ENCODE data around the gene ETF1.

Gene ETF1

DNA sequence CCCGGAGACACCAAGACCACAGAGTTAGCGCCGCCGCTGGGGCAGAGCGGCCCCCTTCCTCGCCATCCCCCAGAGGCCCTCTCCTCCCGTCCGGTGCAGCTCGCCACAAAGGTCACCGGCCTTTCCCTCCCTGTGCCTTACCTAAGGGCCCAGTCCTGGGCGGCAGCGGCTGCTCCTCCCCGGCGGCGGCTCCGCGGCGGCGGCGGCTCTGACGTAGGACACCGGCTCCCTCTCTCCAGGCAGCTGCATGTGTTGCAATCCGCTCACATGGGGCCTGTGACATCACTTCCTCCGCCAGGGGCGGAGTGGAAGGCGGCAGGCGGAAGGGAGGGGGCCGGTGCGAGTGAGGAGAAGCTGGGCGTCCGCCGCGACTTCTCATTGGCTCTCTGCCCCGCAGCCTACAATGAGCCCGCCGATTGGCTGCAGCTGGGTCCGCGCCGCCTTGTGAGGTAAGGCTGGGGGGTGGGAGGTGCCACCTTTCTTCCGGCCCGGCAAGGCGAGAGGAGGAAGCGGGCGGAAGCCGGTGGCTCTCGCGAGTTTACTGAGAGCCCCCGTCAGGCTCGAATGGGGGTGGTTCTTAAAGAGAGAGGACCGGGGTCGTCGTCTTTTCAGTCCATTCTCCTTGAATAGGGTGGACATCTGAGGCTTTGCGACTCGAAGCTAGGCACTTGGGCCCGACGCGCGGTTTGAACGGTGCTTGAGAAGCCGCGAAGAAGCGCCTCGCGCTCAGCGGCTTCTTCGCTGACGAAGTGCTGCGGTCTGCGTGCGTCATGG is at the start of gene ETF1:
TSS of gene ETF1 (minus strand) at position 281 of the 774 bp plus-strand sequence. CDS start 318 bp downstream, outside the sequence.
- FAIRE-seq, result peak; percentile 98

DNA sequence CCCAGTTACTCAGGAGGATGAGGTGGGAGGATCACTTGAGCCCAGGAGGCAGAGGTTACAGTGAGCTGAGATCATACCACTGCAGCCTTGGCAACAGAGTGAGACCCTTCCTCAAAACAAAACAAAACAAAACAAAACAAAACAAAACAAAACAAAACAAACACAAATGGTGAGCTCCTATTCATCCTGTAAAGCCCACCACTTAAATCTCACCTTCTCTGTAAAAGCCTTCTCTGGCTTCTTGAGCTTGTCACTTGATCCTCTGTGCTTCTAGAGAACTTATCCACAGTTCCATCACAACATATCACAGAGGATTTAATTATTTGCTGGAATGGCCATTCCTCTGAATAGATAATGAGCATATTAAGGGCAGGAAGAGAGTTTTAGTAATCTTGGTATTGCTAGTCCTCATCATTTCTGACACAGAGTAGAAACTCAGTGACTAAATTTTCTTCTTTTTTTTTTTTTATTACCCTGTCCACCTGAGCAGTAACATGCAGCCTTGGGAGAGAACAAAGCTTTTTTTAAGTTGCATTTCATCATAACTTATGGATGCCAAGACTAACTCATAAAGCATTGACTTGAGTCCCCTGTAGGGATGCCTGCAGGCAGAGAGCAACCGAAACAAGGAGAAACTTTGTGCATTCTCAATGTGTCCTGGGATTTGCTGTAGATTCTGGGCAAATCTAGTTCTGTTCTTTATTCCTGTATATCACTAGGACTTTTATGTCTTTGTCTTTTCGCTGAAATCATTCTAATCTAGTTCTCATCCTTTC is 45.2 kb upstream of the ETF1 start:
- DNase-seq (ENCODE audit: extremely low spot score, insufficient read length, low read depth) (no peak), FAIRE-seq (no peak)

More for the DNA sequence above, at the start of gene ETF1:
- DNase-seq (ENCODE audit: extremely low spot score, insufficient read length, low read depth), result peak; percentile 94

DNA sequence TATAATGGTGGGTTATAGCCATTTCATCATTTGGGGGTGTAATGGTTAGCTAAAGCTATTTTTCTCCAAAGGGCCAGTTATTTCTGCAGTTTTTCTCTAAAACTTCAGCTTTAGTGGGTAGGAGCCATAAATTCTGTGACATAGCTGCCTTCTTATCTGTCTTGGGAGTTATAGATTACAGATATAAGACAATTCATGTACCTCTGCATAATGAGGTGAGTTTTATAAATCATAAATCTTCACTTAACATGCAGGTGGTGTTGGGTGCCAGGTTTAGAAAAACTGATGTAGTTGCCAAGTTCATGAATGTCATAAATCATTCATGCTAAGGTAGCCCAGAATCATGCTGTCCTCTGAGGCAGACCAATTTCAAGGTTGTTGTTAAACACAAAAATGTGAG is 42.1 kb upstream of the ETF1 start:
- no peak for FAIRE-seq
- no peak for DNase-seq (ENCODE audit: extremely low spot score, insufficient read length, low read depth)

DNA sequence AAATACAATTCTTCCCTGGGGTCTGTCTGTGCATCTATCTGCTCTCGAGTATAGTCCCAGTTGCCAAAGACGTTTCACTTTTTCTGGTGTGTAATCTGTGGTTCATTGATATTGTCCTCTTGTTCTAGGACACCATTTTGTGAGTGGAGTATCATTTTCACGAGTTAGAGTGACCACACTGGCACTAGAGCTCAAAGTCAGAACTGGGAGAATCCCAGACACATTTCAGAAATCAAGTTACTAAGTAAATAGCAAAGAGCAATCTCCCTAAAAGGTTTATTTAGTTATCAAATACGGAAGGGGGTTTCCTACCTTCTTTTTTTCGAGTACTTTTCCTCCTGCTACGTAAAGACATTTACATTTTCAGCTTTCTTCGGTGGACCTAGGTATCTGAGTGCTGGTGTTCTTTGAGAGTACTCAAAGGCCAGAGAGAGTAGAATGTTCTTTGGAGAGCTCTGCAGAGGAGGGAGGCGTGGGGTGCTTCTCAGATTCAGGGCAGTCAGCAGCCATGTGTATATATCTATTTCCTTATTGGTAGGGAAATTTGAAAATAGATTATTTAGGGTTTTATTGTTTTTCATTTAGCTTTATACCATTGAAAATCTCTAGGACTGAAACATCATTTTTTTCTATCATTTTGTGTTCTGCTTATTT is 41.1 kb upstream of the ETF1 start:
- FAIRE-seq (no peak), DNase-seq (ENCODE audit: extremely low spot score, insufficient read length, low read depth) (no peak)

DNA sequence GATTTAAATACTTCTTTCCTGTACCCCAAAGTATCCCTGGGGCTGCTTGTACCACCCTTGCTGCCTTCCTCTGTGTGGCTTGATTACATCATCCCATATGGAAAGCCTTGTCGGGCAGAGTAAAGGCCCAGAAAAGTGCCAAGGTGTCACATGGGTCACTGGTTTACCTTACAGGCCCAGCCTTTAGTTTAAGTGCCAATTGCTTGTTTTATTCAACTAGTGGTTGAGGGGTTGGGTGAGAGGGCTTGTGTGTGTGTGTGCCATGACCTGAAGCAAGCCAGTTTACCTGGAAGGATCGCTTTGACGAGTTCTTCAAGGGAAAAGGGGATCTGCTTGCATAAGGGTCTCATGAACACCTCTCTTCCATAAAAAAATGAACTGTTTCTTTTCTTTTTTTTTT is 39.9 kb upstream of the ETF1 start:
- no peak for DNase-seq (ENCODE audit: extremely low spot score, insufficient read length, low read depth)
- FAIRE-seq, result no peak

DNA sequence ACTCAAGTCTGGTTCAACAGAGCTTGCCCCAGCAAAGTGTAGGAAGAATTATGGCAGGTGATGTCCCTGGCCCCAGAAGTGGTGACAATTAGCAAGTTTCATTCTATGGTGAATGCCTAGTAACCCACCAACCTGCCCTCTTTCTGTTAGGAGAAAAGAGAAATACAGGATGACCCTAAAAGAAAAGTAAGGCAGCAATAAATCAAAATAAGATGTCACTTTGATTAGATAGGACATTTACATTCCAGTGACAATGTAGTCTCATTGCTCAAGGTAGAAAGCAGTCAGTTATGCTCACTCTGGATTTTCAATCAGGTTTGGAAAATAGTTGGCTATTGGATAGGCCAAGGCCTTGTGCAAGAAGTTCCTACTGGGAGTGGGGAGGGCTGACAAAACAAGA is 37.7 kb upstream of the ETF1 start:
- FAIRE-seq (no peak), DNase-seq (ENCODE audit: extremely low spot score, insufficient read length, low read depth) (no peak)

DNA sequence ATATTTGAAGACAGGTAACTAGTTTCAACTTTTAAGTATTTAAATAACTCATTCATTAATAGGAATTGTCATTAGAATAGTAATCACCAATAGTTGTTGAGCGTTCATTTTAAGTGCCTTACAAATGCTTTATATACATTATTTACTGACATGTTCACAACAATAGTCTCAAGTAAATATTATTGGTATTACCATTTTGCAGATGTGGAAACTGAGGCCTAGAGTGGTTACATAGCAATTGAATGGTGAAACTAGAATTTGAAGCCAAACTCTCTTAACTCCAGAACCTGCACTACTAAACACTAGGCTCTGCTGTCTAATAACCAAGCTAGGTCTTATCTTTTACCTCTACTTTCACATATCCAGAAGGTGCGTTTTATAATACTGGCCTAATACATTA is 37.0 kb upstream of the ETF1 start:
- no peak for DNase-seq (ENCODE audit: extremely low spot score, insufficient read length, low read depth)
- no peak for FAIRE-seq

DNA sequence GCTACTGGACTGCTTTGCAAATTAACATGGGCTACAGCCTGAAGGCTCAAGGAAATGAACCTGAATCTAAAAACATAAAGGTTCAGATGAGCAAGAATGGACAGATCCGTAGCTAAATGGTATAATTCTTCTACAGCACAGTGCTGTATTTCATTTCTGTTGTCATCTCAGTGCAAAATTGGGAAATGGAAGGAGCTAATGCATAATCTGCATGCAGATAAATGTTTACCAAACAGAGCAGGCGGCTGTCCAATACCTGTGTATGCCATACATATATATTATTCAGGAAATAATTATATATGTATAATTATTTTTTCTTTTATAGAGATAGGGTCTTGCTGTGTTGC is 36.5 kb upstream of the ETF1 start:
- FAIRE-seq (no peak), DNase-seq (ENCODE audit: extremely low spot score, insufficient read length, low read depth) (no peak)

DNA sequence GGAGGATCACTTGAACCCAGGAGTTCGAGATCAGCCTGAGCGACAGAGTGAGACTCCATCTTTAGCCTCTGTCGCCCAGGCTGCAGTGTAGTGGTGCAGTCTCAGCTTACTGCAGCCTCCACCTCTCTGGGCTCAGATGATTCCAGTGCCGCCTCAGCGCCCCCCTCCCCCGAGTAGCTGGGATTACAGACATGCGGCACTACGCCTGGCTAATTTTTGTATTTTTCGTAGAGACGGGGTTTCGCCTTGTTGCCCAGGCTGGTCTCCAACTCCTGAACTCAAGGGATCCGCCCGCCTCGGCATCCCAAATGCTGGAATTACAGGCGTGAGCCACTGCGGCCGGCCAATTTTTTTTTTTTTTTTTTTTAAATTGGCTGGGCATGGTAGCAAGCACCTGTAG is 34.4 kb upstream of the ETF1 start:
- no peak for FAIRE-seq
- no peak for DNase-seq (ENCODE audit: extremely low spot score, insufficient read length, low read depth)

DNA sequence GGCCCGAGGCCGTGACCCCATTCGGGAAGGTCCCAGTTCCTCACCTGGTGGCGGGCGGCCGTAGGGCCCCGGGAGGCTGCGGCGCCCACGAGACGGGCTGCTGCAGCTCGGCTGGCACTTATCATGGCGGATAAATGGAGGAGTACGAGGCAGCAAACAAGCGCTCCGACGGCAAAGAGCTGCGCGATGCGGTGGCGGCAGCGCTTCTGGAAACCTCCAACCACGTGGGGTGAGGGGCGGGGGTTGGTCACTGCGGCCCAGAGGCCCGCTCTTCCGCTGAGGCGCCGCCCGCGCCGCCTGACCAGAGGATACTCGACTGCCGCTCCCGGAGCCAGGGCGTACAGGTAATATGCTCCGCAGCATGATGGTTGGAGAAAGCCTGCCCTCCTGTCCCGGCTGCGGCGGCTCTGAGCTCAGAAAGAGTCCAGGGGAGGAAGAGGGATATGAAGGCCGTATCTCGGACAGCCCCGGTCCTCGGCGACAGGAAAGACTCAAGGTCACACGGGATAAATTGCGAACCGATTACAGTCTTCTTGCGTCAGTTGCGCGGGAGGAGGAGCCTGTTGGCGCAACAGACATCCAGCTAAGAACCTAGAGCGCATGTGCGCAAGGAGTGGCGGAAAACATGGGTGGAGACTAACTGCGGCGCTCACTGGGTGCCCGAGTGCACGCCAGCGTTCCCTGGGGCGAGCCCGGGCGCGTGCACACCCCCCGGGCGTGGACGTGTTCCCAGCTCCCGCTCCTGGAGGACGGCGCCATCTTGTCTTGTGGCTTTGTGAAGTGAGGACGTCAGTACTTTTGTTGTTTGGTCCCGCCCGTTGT is 32.4 kb upstream of the ETF1 start, which contains the start of gene HSPA9:
TSS of gene HSPA9 (minus strand) at position 208 of the 822 bp plus-strand sequence. CDS start at position 125, 83 bp downstream.
- peak; percentile 97 for DNase-seq (ENCODE audit: extremely low spot score, insufficient read length, low read depth)
- peak; percentile 98 for FAIRE-seq

DNA sequence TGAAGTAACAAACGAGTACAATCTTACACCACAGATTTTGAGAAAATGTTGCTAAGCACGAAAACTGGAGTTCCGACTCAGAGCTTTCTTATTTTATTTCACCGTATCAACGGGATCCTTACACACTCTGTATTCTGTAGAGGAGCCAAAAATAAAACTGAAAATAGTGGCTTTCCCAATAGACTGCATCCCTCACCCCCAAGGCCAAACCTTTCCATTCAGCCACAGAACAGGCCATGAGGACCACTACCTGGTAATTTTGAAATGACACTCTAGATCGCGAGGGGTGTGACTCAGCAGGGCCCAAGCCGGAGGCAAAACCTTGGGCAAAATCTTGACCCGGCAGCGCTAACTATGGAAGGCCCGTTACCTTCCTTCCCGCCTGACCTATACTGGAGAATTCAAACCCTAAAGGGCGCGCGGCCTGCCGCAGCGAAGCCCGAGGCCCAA is 31.7 kb upstream of the ETF1 start:
- FAIRE-seq (no peak), DNase-seq (ENCODE audit: extremely low spot score, insufficient read length, low read depth) (no peak)

DNA sequence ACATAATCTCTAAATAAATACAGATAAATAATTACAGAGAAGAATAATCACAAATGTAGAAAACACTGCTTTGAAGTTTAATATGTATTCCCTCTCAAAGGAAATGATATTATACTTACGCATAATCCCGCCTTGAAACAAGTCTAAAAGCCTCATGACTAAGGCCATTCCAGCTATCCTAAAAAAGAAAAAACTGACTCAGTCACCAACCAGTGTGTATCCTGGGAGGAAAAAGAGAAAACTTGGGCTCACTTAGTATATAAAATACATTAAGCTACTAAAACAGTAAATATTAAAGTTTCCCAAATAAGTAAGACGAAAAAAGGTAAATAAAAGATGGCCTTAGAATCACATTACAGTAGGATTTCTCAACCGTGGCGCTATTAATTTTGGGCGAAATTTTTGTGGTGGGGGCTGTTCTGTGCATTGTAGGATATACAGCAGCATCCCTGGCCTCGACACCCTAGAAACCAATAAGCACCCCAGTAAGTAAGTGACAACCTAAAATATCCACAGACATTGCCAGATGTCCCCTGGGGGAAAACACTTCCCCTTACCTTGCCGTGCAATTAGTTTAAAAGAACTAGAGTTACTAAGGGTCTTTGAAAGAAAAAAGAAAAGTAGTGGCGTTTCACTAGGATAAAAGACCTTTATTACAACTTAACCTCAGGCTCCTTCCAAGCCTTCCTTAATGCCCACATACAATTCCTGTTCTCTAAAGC is 31.1 kb upstream of the ETF1 start:
- FAIRE-seq, result no peak
- DNase-seq (ENCODE audit: extremely low spot score, insufficient read length, low read depth), result no peak

DNA sequence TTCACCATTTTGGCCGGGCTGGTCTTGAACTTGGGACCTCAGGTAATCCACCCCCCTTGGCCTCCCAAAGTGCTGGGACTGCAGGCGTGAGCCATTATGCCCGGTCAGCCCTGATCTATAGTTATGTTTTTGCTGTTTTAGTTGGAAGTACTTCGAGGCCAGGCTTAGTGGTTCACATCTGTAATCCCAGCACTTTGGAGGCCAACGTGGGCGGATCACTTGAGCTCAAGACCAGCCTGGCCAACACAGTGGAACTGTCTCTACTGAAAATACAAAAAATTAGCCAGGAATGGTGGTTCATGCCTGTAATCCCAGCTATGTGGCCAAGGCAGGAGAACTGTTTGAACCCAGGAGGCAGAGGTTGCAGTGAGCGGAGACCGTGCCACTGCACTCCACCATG is 30.2 kb upstream of the ETF1 start:
- DNase-seq (ENCODE audit: extremely low spot score, insufficient read length, low read depth) (no peak), FAIRE-seq (no peak)

DNA sequence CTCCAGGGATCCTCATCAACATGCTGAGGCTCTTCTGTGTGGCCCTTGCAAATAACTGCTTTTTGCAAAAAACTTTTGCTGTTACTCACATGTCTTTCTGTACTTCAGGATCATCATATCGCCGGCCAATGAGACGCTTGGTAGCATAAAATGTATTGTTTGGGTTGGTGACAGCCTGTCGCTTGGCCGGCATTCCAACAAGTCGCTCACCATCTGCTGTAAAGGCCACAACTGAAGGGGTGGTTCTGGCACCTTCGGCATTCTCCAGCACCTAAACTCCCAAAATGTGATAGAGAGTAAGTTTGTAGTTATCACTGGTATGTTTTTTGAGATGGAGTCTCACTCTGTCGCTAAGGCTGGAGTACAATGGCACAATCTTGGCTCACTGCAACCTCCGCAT is 27.8 kb upstream of the ETF1 start:
- FAIRE-seq, result no peak

DNA sequence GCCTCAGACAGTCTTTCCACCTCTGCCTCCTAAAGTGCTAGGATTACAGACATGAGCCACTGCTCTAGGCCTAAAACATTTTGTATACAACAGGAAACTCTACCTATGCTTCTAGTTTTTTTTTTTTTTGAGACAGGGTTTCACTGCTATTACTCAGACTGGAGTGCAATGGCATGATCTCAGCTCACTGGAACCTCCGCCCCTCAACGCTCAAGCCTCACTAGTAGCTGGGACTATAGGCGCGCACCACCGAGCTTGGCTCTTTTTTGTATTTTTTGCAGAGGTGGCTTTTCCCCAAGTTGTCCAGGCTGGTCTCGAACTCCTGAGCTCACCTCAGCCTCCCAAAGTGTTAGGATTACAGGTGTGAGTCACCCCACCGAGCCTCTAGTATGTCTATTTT is 26.7 kb upstream of the ETF1 start:
- FAIRE-seq (no peak), DNase-seq (ENCODE audit: extremely low spot score, insufficient read length, low read depth) (no peak)

More for the DNA sequence above, 27.8 kb upstream of the ETF1 start:
- DNase-seq (ENCODE audit: extremely low spot score, insufficient read length, low read depth), result no peak

DNA sequence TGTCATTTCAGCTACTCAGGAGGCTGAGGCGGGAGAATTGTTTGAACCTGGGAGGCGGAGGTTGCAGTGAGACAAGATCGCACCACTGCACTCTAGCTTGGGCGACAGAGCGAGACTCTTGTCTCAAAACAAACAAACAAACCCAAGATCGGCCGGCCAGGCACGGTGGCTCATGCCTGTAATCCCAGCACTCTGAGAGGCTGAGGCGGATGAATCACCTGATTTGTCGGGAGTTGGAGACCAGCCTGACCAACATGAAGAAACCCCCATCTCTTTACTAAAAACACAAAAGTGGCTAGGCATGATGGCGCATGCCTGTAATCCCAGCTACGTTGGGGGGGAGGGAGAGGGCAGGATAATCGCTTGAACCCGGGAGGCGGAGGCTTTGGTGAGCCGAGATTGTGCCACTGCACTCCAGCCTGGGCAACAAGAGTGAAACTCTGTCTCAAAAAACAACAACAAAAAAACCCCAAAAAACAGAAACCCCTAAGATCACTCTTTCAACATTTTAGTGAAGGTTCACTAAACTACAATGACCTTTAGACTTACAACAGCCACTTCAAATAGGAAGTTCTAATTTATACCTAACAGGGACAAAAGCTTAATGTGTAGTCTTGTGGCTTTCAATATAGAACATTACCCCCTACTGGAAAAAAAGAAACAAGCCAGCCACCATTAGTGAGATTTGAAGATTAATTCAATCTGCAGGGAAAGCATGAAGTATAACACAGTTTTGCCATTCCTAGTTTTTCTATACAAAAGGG is 25.2 kb upstream of the ETF1 start:
- FAIRE-seq, result no peak
- no peak for DNase-seq (ENCODE audit: extremely low spot score, insufficient read length, low read depth)

DNA sequence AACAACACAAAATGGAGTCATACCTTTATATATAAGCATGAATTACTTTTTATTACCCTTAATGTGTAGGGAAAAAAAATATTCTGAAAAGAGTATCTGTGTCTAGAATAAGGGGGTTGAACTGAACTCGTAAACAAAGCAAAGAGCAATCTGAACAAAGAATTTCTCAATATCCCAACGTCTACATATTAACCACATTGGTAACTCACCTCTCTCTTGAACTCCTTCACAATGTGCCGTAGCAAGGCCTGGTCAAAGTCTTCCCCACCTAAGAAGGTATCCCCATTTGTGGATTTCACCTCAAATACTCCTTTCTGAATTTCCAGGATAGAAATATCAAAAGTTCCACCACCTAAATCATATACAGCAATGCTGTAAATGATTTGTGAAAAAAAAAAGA is 23.8 kb upstream of the ETF1 start:
- FAIRE-seq (no peak), DNase-seq (ENCODE audit: extremely low spot score, insufficient read length, low read depth) (no peak)

DNA sequence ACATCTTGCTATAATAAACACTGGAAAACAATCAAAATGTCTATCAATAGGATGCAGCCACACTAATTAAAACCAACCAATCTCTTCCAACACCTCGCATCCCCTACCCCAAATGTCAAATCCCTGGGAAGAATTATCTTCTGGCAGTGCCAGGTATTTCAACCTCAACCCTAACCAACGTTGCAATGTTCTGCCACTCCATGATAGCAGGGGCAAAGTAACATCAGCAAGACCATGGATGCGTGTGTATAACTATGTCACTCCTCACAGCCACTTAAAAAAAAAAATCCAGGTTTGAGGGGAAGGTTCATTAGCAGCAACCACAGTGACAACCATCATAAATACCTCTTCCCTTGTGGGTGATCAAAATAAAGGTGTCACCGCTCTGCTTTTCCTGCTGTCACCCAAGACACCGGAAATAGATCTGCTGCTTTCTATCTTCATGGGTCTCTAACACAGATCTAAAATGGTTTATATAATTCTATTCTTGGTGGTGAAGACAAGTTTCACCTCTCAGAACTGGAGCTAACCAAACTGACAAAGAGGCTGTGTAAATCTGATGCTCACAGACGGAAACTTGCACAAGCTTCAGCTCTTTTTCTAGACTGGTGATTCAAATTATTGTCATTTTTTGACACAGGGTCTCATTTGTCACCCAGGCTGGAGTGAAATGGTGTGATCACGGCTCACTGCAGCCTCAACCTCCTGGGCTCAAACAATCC is 22.2 kb upstream of the ETF1 start:
- peak; percentile 51 for FAIRE-seq

More for the DNA sequence above, 22.2 kb upstream of the ETF1 start:
- no peak for DNase-seq (ENCODE audit: extremely low spot score, insufficient read length, low read depth)
